ENCODE data around the gene ZNF653. TPM values are rescaled to one million over a fixed set of nuclear protein-coding genes. Genes with fewer than 3 reads are reported as not detected.

The ZNF653 gene
- total and polyA plus RNA-seq, 9 of the 15 experiments (the other 6 are each of a cell fraction or from before 2014, with no cell fraction given) = 1.6 to 8.0 (median 4.2) TPM; not detected in 2

GRCh38 chr19:11535792-11536595, 30.4 kb upstream of the ZNF653 start (continued):
- TF ChIP-seq, protein P1, sequence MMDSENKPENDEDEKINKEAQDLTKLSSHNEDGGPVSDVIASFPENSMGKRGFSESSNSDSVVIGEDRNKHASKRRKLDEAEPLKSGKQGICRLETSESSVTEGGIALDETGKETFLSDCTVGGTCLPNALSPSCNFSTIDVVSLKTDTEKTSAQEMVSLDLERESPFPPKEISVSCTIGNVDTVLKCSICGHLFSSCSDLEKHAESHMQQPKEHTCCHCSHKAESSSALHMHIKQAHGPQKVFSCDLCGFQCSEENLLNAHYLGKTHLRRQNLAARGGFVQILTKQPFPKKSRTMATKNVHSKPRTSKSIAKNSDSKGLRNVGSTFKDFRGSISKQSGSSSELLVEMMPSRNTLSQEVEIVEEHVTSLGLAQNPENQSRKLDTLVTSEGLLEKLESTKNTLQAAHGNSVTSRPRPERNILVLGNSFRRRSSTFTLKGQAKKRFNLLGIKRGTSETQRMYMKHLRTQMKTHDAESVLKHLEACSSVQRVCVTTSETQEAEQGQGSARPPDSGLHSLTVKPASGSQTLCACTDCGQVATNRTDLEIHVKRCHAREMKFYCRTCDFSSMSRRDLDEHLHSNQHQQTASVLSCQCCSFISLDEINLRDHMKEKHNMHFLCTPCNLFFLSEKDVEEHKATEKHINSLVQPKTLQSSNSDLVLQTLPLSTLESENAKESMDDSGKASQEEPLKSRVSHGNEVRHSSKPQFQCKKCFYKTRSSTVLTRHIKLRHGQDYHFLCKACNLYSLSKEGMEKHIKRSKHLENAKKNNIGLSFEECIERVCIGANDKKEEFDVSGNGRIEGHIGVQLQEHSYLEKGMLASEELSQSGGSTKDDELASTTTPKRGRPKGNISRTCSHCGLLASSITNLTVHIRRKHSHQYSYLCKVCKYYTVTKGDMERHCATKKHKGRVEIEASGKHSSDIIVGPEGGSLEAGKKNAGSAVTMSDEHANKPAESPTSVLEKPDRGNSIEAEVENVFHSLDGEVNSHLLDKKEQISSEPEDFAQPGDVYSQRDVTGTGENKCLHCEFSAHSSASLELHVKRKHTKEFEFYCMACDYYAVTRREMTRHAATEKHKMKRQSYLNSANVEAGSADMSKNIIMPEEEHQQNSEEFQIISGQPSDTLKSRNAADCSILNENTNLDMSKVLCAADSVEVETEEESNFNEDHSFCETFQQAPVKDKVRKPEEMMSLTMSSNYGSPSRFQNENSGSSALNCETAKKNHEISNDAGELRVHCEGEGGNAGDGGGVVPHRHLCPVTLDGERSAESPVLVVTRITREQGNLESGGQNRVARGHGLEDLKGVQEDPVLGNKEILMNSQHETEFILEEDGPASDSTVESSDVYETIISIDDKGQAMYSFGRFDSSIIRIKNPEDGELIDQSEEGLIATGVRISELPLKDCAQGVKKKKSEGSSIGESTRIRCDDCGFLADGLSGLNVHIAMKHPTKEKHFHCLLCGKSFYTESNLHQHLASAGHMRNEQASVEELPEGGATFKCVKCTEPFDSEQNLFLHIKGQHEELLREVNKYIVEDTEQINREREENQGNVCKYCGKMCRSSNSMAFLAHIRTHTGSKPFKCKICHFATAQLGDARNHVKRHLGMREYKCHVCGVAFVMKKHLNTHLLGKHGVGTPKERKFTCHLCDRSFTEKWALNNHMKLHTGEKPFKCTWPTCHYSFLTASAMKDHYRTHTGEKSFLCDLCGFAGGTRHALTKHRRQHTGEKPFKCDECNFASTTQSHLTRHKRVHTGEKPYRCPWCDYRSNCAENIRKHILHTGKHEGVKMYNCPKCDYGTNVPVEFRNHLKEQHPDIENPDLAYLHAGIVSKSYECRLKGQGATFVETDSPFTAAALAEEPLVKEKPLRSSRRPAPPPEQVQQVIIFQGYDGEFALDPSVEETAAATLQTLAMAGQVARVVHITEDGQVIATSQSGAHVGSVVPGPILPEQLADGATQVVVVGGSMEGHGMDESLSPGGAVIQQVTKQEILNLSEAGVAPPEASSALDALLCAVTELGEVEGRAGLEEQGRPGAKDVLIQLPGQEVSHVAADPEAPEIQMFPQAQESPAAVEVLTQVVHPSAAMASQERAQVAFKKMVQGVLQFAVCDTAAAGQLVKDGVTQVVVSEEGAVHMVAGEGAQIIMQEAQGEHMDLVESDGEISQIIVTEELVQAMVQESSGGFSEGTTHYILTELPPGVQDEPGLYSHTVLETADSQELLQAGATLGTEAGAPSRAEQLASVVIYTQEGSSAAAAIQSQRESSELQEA (IDR thresholded peaks at IDR 0.05; ENCODE audit: low read depth) = no peak
- TF ChIP-seq PHB2 (IDR thresholded peaks at IDR 0.05; ENCODE audit: low read depth) = no peak
- TF ChIP-seq KHSRP (IDR thresholded peaks at IDR 0.05) = peak; percentile 63; the same call in 1 of the 2 replicates
- TF ChIP-seq, protein P2, sequence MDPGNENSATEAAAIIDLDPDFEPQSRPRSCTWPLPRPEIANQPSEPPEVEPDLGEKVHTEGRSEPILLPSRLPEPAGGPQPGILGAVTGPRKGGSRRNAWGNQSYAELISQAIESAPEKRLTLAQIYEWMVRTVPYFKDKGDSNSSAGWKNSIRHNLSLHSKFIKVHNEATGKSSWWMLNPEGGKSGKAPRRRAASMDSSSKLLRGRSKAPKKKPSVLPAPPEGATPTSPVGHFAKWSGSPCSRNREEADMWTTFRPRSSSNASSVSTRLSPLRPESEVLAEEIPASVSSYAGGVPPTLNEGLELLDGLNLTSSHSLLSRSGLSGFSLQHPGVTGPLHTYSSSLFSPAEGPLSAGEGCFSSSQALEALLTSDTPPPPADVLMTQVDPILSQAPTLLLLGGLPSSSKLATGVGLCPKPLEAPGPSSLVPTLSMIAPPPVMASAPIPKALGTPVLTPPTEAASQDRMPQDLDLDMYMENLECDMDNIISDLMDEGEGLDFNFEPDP (CRISPR knock-in tag; IDR thresholded peaks at IDR 0.05) = no peak
- TF ChIP-seq ZBTB7A (IDR thresholded peaks at IDR 0.05; ENCODE audit: borderline replicate concordance, control insufficient read depth, low read depth, low read length) = peak; percentile 88
- TF ChIP-seq ZNF583 (CRISPR knock-in tag; IDR thresholded peaks at IDR 0.05) = 0 out of 2 replicates have a peak, but pooled peaks have one; percentile 68

Data from K562 (cell line).